K562 (cell line): Measurements from ENCODE around the gene SACM1L. TPM values are rescaled to one million over a fixed set of nuclear protein-coding genes. Genes with fewer than 3 reads are reported as not detected.

Experiments
- ATAC-seq: fragments of 200-7000 bp; cut with Tn5 transposase; 3 replicates; pipeline ENCODE4 v1.9.1; 2020; ENCODE audit warnings: moderate library complexity
- BruUV-seq: library from RNA; stranded (reverse); fragments of 400-500 nt; replicated peaks from 2 replicates; lab custom pipeline; 2021; lab: Mats Ljungman, UMichigan
- CTCF ChIA-PET: fragments of 300-600 bp; formaldehyde crosslinking; extraction: SDS; loops from one replicate; lab custom pipeline; 2021; ENCODE audit warnings: low intra/inter-chr PET ratio; lab: Yijun Ruan, JAX
- POLR2A ChIA-PET: fragments of 300-600, 350-650 bp; sonication (Branson Sonifier 250); formaldehyde crosslinking; extraction: SDS; loops from one replicate; lab custom pipeline; 2021; ENCODE audit warnings: antibody characterized with exemption, inconsistent platforms; lab: Yijun Ruan, JAX
- DNase-seq, 4 experiments: peaks; one replicate each; pipeline versions ENCODE4 v3.0.0 to v3.0.0-alpha.2; 2011 to 2018; ENCODE audit warnings: low spot score in 3 of 4, mixed read lengths in 3 of 4; ENCODE audit errors: extremely low read depth in 1 of 4
- FAIRE-seq: peaks from 2 replicates; lab custom pipeline; 2011; peaks lifted over from hg19 to GRCh38; lab: Jason Lieb, UNC
- H2AFZ ChIP-seq: 2 replicates; pipeline ENCODE4 v1.6.0; 2011; ENCODE audit warnings: low read depth, low read length, control low read depth, inconsistent platforms
- H3K27ac ChIP-seq: fragments of 200-600 bp; 3 replicates; pipeline ENCODE4 v1.8.0; 2011; ENCODE audit warnings: low read depth, mild to moderate bottlenecking, control low read depth, inconsistent platforms, low read length, moderate library complexity, mixed read lengths; ENCODE audit errors: extremely low read depth
- H3K27me3 ChIP-seq, 2 experiments: fragments of 300-600 bp in 1 of 2; 2 replicates in 1 of 2; 3 replicates in 1 of 2; pipeline versions ENCODE4 v1.6.0 to v1.8.0; 2011; ENCODE audit warnings: inconsistent platforms in 2 of 2, low read length in 2 of 2, mild to moderate bottlenecking in 1 of 2, mixed read lengths in 1 of 2, moderate library complexity in 1 of 2; ENCODE audit not compliant: control insufficient read depth in 2 of 2, insufficient read depth in 2 of 2
- H3K36me3 ChIP-seq: fragments of 300-600 bp; 3 replicates; pipeline ENCODE4 v1.8.0; 2011; ENCODE audit warnings: mild to moderate bottlenecking, low read length, inconsistent platforms; ENCODE audit not compliant: control insufficient read depth, insufficient read depth
- H3K4me1 ChIP-seq, 2 experiments: fragments of 200-600 bp in 1 of 2; replicated peaks in 1 of 2; 2 replicates in 1 of 2; 3 replicates in 1 of 2; pipeline versions ENCODE4 v1.5.1 to v1.8.0; 2011; ENCODE audit warnings: inconsistent platforms in 2 of 2, low read length in 2 of 2, mild to moderate bottlenecking in 1 of 2, mixed read lengths in 1 of 2, moderate library complexity in 1 of 2; ENCODE audit not compliant: control insufficient read depth in 2 of 2, insufficient read depth in 2 of 2
- H3K4me2 ChIP-seq: 2 replicates; pipeline ENCODE4 v1.6.1; 2011; ENCODE audit warnings: low read length, control low read depth, inconsistent platforms, mixed read lengths; ENCODE audit not compliant: insufficient read depth
- H3K4me3 ChIP-seq: fragments of 200-600 bp; sonication (generic), shearing (Covaris generic); 2 replicates; pipeline ENCODE4 v1.5.1; 2016; ENCODE audit warnings: control low read depth, inconsistent platforms
- H3K79me2 ChIP-seq: fragments of 200-600 bp; 3 replicates; pipeline ENCODE4 v1.8.0; 2011; ENCODE audit warnings: low read length, inconsistent platforms; ENCODE audit not compliant: control insufficient read depth, insufficient read depth
- H3K9ac ChIP-seq, 2 experiments: 2 replicates each; pipeline versions ENCODE4 v1.6.0 to v1.6.1; 2011; ENCODE audit warnings: low read depth in 2 of 2, low read length in 2 of 2, control low read depth in 1 of 2, inconsistent platforms in 1 of 2, mild to moderate bottlenecking in 1 of 2, mixed read lengths in 1 of 2; ENCODE audit not compliant: insufficient read depth in 1 of 2
- H3K9me1 ChIP-seq: one replicate; pipeline ENCODE4 v1.6.0; 2011; ENCODE audit warnings: inconsistent platforms, mild to moderate bottlenecking, low read length, moderate library complexity; ENCODE audit not compliant: control insufficient read depth, insufficient read depth
- H3K9me3 ChIP-seq: replicated peaks from 2 replicates; pipeline ENCODE4 v1.5.1; 2011; ENCODE audit warnings: low read depth, low read length, inconsistent platforms; ENCODE audit not compliant: control insufficient read depth, insufficient read depth
- H4K20me1 ChIP-seq: replicated peaks from 2 replicates; pipeline ENCODE4 v1.6.1; 2011; ENCODE audit warnings: low read length, inconsistent platforms, mixed read lengths; ENCODE audit not compliant: control insufficient read depth, insufficient read depth
- CREB5 ChIP-seq: fragments of 250-450 bp; sonication (Bioruptor Pico); IDR thresholded peaks from 2 replicates; pipeline ENCODE4 v1.5.0; 2020; ENCODE audit warnings: mild to moderate bottlenecking
- GTF2F1 ChIP-seq: IDR thresholded peaks from 2 replicates; pipeline ENCODE4 v1.6.1; 2011; ENCODE audit warnings: low read depth, low read length, improper control_type of control experiment
- WGBS: fragments of 100-300 bp; shearing (Covaris generic); methylation state at CpG from one replicate; pipeline ENCODE4 v1.1.6; 2016; ENCODE audit warnings: low coverage, mixed read lengths; ENCODE audit not compliant: insufficient coverage; ENCODE audit errors: missing lambda C conversion rate; 5-methylcytosine and 5-hydroxymethylcytosine counted together
- in situ Hi-C: fragments of 300-500 bp; cut with MboI; formaldehyde crosslinking; loops from 4 replicates; pipeline ENCODE4 v1.15.0; 2018; ENCODE audit warnings: inconsistent platforms, mixed read lengths
- intact Hi-C: fragments of 100-400 bp; cut with micrococcal nuclease; formaldehyde crosslinking; loops from 2 replicates; pipeline ENCODE4 v1.14.2; 2022
- polyA plus RNA-seq, 8 experiments: library from polyadenylated mRNA; depleted of rRNA in 4 of 8; stranded (reverse) in 5 of 8; unstranded in 3 of 8; fragments of >200 nt; fragmentation: Nextera tagmentation in 2 of 8; fragmentation: Illumina TruSeq in 1 of 8; extraction: Ambion mirVana in 2 of 8; extraction: Trizol in 1 of 8; gene quantifications; 2 replicates each; pipeline versions ENCODE4 v1.2.1 to v1.2.3, GENCODE V29; 2011 to 2014; ENCODE audit warnings: inconsistent platforms in 1 of 8, missing spikeins in 1 of 8
- total RNA-seq, 7 experiments: library from RNA; depleted of rRNA in 6 of 7; stranded (reverse); fragments of >200 nt in 6 of 7; fragmentation: Illumina TruSeq in 2 of 7; extraction: Trizol in 2 of 7; gene quantifications; 2 replicates each; pipeline versions ENCODE4 v1.2.1 to v1.2.3, GENCODE V29; 2011 to 2021; ENCODE audit warnings: low replicate concordance in 1 of 7
- TF ChIP-seq, protein P1 (sequence below): sonication (generic); formaldehyde crosslinking; IDR thresholded peaks from 2 replicates; pipeline ENCODE4 v1.8.1; 2023; ENCODE audit warnings: mild to moderate bottlenecking, missing genetic modification reagents, moderate library complexity
- TF ChIP-seq, protein P2 (sequence below): fragments of 450-650 bp; IDR thresholded peaks from 2 replicates; pipeline ENCODE4 v1.6.1; 2017; ENCODE audit warnings: antibody characterized with exemption

Gene SACM1L
- total and polyA plus RNA-seq, 9 of the 15 experiments (the other 6 are each of a cell fraction or from before 2014, with no cell fraction given), result 25.7 to 67.2 (median 40.3) TPM

DNA sequence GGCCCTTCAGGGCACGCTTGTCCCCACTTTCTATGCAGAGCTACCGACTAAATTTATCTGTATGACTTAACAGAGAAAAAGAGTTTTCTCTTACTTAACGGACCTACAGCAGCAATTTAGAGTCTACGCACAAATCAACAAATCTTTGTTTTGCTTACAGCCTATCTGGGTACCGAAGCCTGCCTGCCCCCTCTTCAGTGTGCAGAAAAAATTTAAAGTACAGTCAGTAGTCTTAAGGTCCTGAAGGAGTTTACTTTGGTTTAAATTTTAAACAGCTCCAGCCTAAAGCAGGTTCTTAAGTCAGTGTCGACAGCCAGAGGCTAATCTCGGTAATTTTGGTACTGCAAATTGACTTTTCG lies 570 bp downstream of the SACM1L start:
- Histone ChIP-seq H3K36me3 (peaks cover 35% of the 10 kb centered on the region), H3K27me3 (no peaks in the 10 kb centered on the region), H3K4me1 (peaks cover 8 to 22% of the 10 kb centered on the region in 2 experiments; a peak in 3 of 5 replicates), H3K9ac (peak overlapping the region; percentile 77 to 95), H3K9me3 (no peaks in the 10 kb centered on the region), H3K79me2 (peaks cover 56% of the 10 kb centered on the region), H4K20me1 (peaks cover 4% of the 10 kb centered on the region; the same call in 1 of the 2 replicates), H2AFZ (peak overlapping the region; percentile 80), H3K27ac (peak overlapping the region; percentile 72), H3K4me3 (peak overlapping the region; percentile 89), H3K4me2 (peak overlapping the region; percentile 98), H3K9me1 (no peaks in the 10 kb centered on the region)
- DNase-seq (no peak), ATAC-seq (no peak; the same call in 2 of the 3 replicates), FAIRE-seq (no peak)
- intact Hi-C loops (no loop called here), in situ Hi-C loops (no loop called here)
- no TSS peak for BruUV-seq
- POLR2A ChIA-PET, result interaction anchor here (0.6 to 1.2 kb wide), 8 partner anchors 15 to 136 kb away, joined by 3 to 7 read pairs (median 3); no protein-coding TSS in a partner anchor
- CTCF ChIA-PET, result no interaction called here
- 2% methylated on average over 8 of the region's 8 CpGs for WGBS
- TF ChIP-seq GTF2F1 (no peak), CREB5 (CRISPR knock-in tag) (0 out of 2 replicates have a peak, but pooled peaks have one; percentile 52)
- TF ChIP-seq, protein P1, sequence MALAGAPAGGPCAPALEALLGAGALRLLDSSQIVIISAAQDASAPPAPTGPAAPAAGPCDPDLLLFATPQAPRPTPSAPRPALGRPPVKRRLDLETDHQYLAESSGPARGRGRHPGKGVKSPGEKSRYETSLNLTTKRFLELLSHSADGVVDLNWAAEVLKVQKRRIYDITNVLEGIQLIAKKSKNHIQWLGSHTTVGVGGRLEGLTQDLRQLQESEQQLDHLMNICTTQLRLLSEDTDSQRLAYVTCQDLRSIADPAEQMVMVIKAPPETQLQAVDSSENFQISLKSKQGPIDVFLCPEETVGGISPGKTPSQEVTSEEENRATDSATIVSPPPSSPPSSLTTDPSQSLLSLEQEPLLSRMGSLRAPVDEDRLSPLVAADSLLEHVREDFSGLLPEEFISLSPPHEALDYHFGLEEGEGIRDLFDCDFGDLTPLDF, result 0 out of 2 replicates have a peak, but pooled peaks have one; percentile 12
- TF ChIP-seq, protein P2, sequence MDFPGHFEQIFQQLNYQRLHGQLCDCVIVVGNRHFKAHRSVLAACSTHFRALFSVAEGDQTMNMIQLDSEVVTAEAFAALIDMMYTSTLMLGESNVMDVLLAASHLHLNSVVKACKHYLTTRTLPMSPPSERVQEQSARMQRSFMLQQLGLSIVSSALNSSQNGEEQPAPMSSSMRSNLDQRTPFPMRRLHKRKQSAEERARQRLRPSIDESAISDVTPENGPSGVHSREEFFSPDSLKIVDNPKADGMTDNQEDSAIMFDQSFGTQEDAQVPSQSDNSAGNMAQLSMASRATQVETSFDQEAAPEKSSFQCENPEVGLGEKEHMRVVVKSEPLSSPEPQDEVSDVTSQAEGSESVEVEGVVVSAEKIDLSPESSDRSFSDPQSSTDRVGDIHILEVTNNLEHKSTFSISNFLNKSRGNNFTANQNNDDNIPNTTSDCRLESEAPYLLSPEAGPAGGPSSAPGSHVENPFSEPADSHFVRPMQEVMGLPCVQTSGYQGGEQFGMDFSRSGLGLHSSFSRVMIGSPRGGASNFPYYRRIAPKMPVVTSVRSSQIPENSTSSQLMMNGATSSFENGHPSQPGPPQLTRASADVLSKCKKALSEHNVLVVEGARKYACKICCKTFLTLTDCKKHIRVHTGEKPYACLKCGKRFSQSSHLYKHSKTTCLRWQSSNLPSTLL, result no peak
